HepG2 (cell line): ENCODE measurements around the gene CCDC9B. TPM values are rescaled to one million over a fixed set of nuclear protein-coding genes. Genes with fewer than 3 reads are reported as not detected.

ENCODE experiments used
- ATAC-seq: fragments of 200-7000 bp; cut with Tn5 transposase; 3 replicates; pipeline ENCODE4 v1.9.1; 2020; ENCODE audit warnings: mild to moderate bottlenecking, moderate library complexity
- BruUV-seq: library from RNA; stranded (reverse); fragments of 400-500 nt; replicated peaks from 2 replicates; lab custom pipeline; 2021; lab: Mats Ljungman, UMichigan
- CTCF ChIA-PET: fragments of 300-600 bp; formaldehyde crosslinking; extraction: SDS; loops from one replicate; lab custom pipeline; 2021; ENCODE audit warnings: low total read pairs, inconsistent platforms, low intra/inter-chr PET ratio; lab: Yijun Ruan, JAX
- POLR2A ChIA-PET: fragments of 350-600 bp; sonication (Branson Sonifier 250); formaldehyde crosslinking; loops from one replicate; lab custom pipeline; 2020; ENCODE audit warnings: antibody characterized with exemption, inconsistent platforms; lab: Yijun Ruan, JAX
- DNase-seq: peaks from one replicate; pipeline ENCODE4 v3.0.0-alpha.2; 2015; ENCODE audit warnings: low spot score
- FAIRE-seq: peaks from 3 replicates; lab custom pipeline; 2011; peaks lifted over from hg19 to GRCh38; lab: Jason Lieb, UNC
- H2AFZ ChIP-seq: one replicate; pipeline ENCODE4 v1.6.1; 2011; ENCODE audit warnings: low read length, inconsistent platforms
- H3K27ac ChIP-seq: fragments of 300-600 bp; 3 replicates; pipeline ENCODE4 v1.8.0; 2011; ENCODE audit warnings: mixed run types, mild to moderate bottlenecking, mixed read lengths, low read length, inconsistent platforms; ENCODE audit not compliant: insufficient read depth; ENCODE audit errors: extremely low read length
- H3K27me3 ChIP-seq, 2 experiments: fragments of 200-600 bp in 1 of 2; 2 replicates in 1 of 2; 3 replicates in 1 of 2; pipeline versions ENCODE4 v1.6.0 to v1.8.0; 2011; ENCODE audit warnings: low read length in 2 of 2, mild to moderate bottlenecking in 2 of 2, moderate library complexity in 2 of 2, inconsistent platforms in 1 of 2; ENCODE audit not compliant: insufficient read depth in 2 of 2, control insufficient read depth in 1 of 2
- H3K36me3 ChIP-seq, 2 experiments: fragments of 200-600 bp in 1 of 2; replicated peaks in 1 of 2; 2 replicates in 1 of 2; 3 replicates in 1 of 2; pipeline versions ENCODE4 v1.5.1 to v1.8.0; 2011; ENCODE audit warnings: low read length in 2 of 2, inconsistent platforms in 1 of 2; ENCODE audit not compliant: insufficient read depth in 2 of 2, control insufficient read depth in 1 of 2
- H3K4me1 ChIP-seq: 2 replicates; pipeline ENCODE4 v1.5.1; 2012; ENCODE audit warnings: low read length, inconsistent platforms; ENCODE audit not compliant: insufficient read depth
- H3K4me2 ChIP-seq: 2 replicates; pipeline ENCODE4 v1.6.0; 2011; ENCODE audit warnings: low read depth, low read length, inconsistent platforms
- H3K4me3 ChIP-seq, 3 experiments: fragments of 200-600 bp in 1 of 3; sonication (generic), shearing (Covaris generic) in 1 of 3; replicated peaks in 1 of 3; 2 replicates each; pipeline ENCODE4 v1.5.1; 2011 to 2016; ENCODE audit warnings: low read length in 3 of 3, inconsistent platforms in 2 of 3, low read depth in 2 of 3, mild to moderate bottlenecking in 2 of 3, control low read depth in 1 of 3, mixed read lengths in 1 of 3; ENCODE audit not compliant: insufficient read depth in 1 of 3
- H3K79me2 ChIP-seq: one replicate; pipeline ENCODE4 v1.6.1; 2011; ENCODE audit warnings: low read length, inconsistent platforms; ENCODE audit not compliant: insufficient read depth
- H3K9ac ChIP-seq: 2 replicates; pipeline ENCODE4 v1.6.0; 2011; ENCODE audit warnings: mild to moderate bottlenecking, low read depth, low read length, inconsistent platforms; ENCODE audit not compliant: insufficient read depth
- H3K9me3 ChIP-seq: 2 replicates; pipeline ENCODE4 v1.5.1; 2012; ENCODE audit warnings: mild to moderate bottlenecking, low read length
- H4K20me1 ChIP-seq: 2 replicates; pipeline ENCODE4 v1.6.0; 2011; ENCODE audit warnings: inconsistent platforms, mild to moderate bottlenecking, low read length, moderate library complexity; ENCODE audit not compliant: insufficient read depth
- HNRNPUL1 ChIP-seq: fragments of 200-400 bp; formaldehyde crosslinking; IDR thresholded peaks from 2 replicates; pipeline ENCODE4 v1.6.1; 2017; ENCODE audit warnings: low read depth, mild to moderate bottlenecking, low read length, moderate library complexity
- NFKB2 ChIP-seq: sonication (generic); formaldehyde crosslinking; IDR thresholded peaks from 2 replicates; pipeline ENCODE4 v1.4.0; 2020; ENCODE audit warnings: missing genetic modification reagents, borderline replicate concordance
- POLR2G ChIP-seq: fragments of 200-400 bp; formaldehyde crosslinking; IDR thresholded peaks from 2 replicates; pipeline ENCODE4 v1.6.1; 2018; ENCODE audit warnings: mild to moderate bottlenecking, low read depth, low read length, moderate library complexity
- REL ChIP-seq: sonication (generic); formaldehyde crosslinking; conservative IDR thresholded peaks from 2 replicates; pipeline ENCODE4 v1.8.0; 2022; ENCODE audit warnings: mild to moderate bottlenecking, missing genetic modification reagents, moderate library complexity
- SP140L ChIP-seq: sonication (generic); formaldehyde crosslinking; IDR thresholded peaks from 2 replicates; pipeline ENCODE4 v1.4.0; 2020; ENCODE audit warnings: missing genetic modification reagents, borderline replicate concordance
- SSRP1 ChIP-seq: IDR thresholded peaks from 2 replicates; pipeline ENCODE4 v1.6.1; 2016; ENCODE audit warnings: control low read depth
- ZEB1 ChIP-seq: IDR thresholded peaks from 2 replicates; pipeline ENCODE4 v1.6.1; 2012; ENCODE audit warnings: mild to moderate bottlenecking, low read depth, inconsistent platforms; ENCODE audit not compliant: insufficient replicate concordance
- ZNF597 ChIP-seq: sonication (generic); formaldehyde crosslinking; IDR thresholded peaks from 2 replicates; pipeline ENCODE4 v1.5.0; 2020; ENCODE audit warnings: missing genetic modification reagents
- WGBS: methylation state at CpG from one replicate; pipeline ENCODE4 v1.1.6; 2017; ENCODE audit warnings: low lambda C conversion rate; 5-methylcytosine and 5-hydroxymethylcytosine counted together
- in situ Hi-C: cut with HindIII; loops from 2 replicates; pipeline ENCODE4 v1.10.0; 2017; ENCODE audit warnings: low pct_unique_long_range_greater_than_20kb; ENCODE audit not compliant: extremely low pct_ligation_motif_present
- intact Hi-C: fragments of 100-400 bp; cut with micrococcal nuclease; formaldehyde crosslinking; loops from one replicate; pipeline ENCODE4 v1.10.0; 2022; ENCODE audit not compliant: unreplicated experiment
- polyA plus RNA-seq, 8 experiments: library from polyadenylated mRNA; depleted of rRNA in 3 of 8; stranded (reverse) in 7 of 8; unstranded in 1 of 8; fragments of >200 nt; fragmentation: Illumina TruSeq in 4 of 8; extraction: Trizol in 4 of 8; gene quantifications; 2 replicates each; pipeline versions ENCODE4 v1.2.1 to v1.2.3, GENCODE V29; 2011 to 2016; ENCODE audit warnings: low read depth in 4 of 8, missing spikeins in 1 of 8, mixed read lengths in 1 of 8; ENCODE audit not compliant: insufficient read depth in 1 of 8
- total RNA-seq, 5 experiments: library from RNA; depleted of rRNA; stranded (reverse); fragments of >200 nt; fragmentation: Illumina TruSeq; extraction: Trizol; gene quantifications; 2 replicates each; pipeline ENCODE4 v1.2.3, GENCODE V29; 2016; ENCODE audit warnings: low read depth in 1 of 5
- TF ChIP-seq, protein P1 (sequence below): sonication (generic); formaldehyde crosslinking; IDR thresholded peaks from 2 replicates; pipeline ENCODE4 v1.4.0; 2020; ENCODE audit warnings: missing genetic modification reagents
- TF ChIP-seq, protein P2 (sequence below): sonication (generic); formaldehyde crosslinking; IDR thresholded peaks from 2 replicates; pipeline ENCODE4 v1.5.0; 2020; ENCODE audit warnings: mild to moderate bottlenecking, missing genetic modification reagents

CCDC9B gene
- total and polyA plus RNA-seq, 2 of the 13 experiments (the other 11 are each of a cell fraction or from before 2014, with no cell fraction given) = 0.98 to 1.6 TPM

DNA sequence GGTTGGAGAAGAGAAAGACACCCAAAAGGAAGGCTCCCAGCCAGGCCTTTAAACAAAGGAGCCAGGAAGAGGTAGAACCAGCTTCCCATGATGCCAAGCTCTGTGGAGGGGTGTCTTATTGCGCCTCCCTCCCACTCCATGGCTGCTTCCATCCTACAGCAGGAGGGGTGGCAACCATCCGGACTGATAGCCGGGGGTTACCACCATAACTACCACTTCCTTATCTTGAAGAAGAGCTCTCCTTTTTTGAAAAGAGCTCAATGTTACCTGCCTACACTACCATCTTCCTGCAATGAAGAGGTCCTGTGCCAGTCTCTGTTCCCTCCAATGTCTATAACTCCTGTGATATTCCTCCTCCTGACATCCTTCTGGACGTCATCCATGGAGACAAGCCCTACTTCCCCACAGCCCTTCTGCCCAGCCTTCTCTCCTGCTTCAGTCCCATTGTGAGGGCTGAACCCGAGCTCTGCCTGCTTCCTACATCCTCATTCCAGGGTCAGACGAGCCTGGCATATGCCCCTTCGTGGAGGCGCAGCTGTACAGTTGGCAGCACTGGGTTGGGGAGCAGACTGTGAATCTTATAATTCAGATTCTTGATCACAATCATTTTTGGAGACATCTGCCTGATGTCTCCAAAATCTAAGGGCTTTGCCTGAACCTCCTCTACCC, 8.5 kb downstream of the CCDC9B start:
- no peak overlapping the region for H2AFZ ChIP-seq
- no peaks in the 10 kb centered on the region for H3K27me3 ChIP-seq
- peaks cover 19% of the 10 kb centered on the region for H3K4me1 ChIP-seq
- intact Hi-C loops (no loop called here), in situ Hi-C loops (no loop called here)
- ChIA-PET CTCF (no interaction called here), POLR2A (interaction anchor here (1.4 to 1.8 kb wide), 2 partner anchors 8 to 9 kb away, joined by 3 to 5 read pairs; partner anchors contain the start of genes CCDC9B and INAFM2)
- BruUV-seq = no TSS peak
- no peak for DNase-seq
- no peaks in the 10 kb centered on the region for H3K9me3 ChIP-seq
- WGBS = 67% methylated on average over 8 of the region's 8 CpGs
- no peak overlapping the region for H3K4me3 ChIP-seq
- no peak for ATAC-seq
- H4K20me1 ChIP-seq = no peaks in the 10 kb centered on the region
- no peak for FAIRE-seq
- no peak overlapping the region for H3K27ac ChIP-seq
- H3K36me3 ChIP-seq = no peaks in the 10 kb centered on the region; a peak in 1 of 5 replicates
- H3K4me2 ChIP-seq = no peak overlapping the region
- H3K79me2 ChIP-seq = no peaks in the 10 kb centered on the region
- TF ChIP-seq POLR2G (peak; percentile 35), REL (CRISPR knock-in tag) (no peak)
- H3K9ac ChIP-seq = no peak overlapping the region

DNA sequence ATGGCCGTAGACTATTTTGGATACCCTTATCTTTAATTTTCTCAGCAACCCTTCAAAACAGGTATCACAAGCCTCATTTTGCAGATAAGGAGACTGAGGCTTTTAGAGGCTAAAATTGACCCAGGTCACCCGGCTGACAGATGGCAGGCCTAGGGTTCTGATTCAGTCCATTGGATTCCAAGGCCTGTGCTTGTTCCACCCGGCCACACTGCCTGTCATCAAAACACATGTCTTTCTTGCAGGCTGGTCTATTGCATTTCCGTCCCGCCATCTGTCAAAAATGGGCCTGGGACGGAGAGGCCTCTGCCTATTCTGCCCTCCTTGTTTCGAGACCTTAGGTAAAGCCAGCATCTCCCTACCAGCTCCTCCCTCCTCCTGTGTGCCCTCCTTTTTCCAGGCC, 9.1 kb downstream of the CCDC9B start:
- FAIRE-seq (no peak), DNase-seq (no peak), ATAC-seq (no peak)
- no peak overlapping the region for H3K4me2 ChIP-seq
- H4K20me1 ChIP-seq = no peaks in the 10 kb centered on the region
- no peak overlapping the region for H3K27ac ChIP-seq
- H3K79me2 ChIP-seq = no peaks in the 10 kb centered on the region
- no peak overlapping the region for H3K9ac ChIP-seq
- intact Hi-C loops (no loop called here), in situ Hi-C loops (no loop called here)
- H3K4me3 ChIP-seq = no peak overlapping the region
- no peaks in the 10 kb centered on the region for H3K9me3 ChIP-seq
- ChIA-PET POLR2A (interaction anchor here (1.4 to 1.8 kb wide), 2 partner anchors 8 kb away, joined by 3 to 5 read pairs; partner anchors contain the start of genes CCDC9B and INAFM2), CTCF (no interaction called here)
- WGBS = 81% methylated on average over 5 of the region's 7 CpGs
- H3K36me3 ChIP-seq = no peaks in the 10 kb centered on the region
- no peak overlapping the region for H2AFZ ChIP-seq
- H3K4me1 ChIP-seq = peaks cover 19% of the 10 kb centered on the region
- no peaks in the 10 kb centered on the region for H3K27me3 ChIP-seq
- no TSS peak for BruUV-seq
- TF ChIP-seq ZEB1 = no peak
- TF ChIP-seq, protein P1, sequence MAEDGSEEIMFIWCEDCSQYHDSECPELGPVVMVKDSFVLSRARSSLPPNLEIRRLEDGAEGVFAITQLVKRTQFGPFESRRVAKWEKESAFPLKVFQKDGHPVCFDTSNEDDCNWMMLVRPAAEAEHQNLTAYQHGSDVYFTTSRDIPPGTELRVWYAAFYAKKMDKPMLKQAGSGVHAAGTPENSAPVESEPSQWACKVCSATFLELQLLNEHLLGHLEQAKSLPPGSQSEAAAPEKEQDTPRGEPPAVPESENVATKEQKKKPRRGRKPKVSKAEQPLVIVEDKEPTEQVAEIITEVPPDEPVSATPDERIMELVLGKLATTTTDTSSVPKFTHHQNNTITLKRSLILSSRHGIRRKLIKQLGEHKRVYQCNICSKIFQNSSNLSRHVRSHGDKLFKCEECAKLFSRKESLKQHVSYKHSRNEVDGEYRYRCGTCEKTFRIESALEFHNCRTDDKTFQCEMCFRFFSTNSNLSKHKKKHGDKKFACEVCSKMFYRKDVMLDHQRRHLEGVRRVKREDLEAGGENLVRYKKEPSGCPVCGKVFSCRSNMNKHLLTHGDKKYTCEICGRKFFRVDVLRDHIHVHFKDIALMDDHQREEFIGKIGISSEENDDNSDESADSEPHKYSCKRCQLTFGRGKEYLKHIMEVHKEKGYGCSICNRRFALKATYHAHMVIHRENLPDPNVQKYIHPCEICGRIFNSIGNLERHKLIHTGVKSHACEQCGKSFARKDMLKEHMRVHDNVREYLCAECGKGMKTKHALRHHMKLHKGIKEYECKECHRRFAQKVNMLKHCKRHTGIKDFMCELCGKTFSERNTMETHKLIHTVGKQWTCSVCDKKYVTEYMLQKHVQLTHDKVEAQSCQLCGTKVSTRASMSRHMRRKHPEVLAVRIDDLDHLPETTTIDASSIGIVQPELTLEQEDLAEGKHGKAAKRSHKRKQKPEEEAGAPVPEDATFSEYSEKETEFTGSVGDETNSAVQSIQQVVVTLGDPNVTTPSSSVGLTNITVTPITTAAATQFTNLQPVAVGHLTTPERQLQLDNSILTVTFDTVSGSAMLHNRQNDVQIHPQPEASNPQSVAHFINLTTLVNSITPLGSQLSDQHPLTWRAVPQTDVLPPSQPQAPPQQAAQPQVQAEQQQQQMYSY (CRISPR knock-in tag) = no peak
- TF ChIP-seq SP140L (CRISPR knock-in tag) = no peak
- no peak for TF ChIP-seq NFKB2 (CRISPR knock-in tag)
- TF ChIP-seq, protein P2, sequence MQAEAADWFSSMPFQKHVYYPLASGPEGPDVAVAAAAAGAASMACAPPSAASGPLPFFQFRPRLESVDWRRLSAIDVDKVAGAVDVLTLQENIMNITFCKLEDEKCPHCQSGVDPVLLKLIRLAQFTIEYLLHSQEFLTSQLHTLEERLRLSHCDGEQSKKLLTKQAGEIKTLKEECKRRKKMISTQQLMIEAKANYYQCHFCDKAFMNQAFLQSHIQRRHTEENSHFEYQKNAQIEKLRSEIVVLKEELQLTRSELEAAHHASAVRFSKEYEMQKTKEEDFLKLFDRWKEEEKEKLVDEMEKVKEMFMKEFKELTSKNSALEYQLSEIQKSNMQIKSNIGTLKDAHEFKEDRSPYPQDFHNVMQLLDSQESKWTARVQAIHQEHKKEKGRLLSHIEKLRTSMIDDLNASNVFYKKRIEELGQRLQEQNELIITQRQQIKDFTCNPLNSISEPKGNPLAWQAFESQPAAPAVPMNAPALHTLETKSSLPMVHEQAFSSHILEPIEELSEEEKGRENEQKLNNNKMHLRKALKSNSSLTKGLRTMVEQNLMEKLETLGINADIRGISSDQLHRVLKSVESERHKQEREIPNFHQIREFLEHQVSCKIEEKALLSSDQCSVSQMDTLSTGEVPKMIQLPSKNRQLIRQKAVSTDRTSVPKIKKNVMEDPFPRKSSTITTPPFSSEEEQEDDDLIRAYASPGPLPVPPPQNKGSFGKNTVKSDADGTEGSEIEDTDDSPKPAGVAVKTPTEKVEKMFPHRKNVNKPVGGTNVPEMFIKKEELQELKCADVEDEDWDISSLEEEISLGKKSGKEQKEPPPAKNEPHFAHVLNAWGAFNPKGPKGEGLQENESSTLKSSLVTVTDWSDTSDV (CRISPR knock-in tag) = no peak
- TF ChIP-seq ZNF597 (CRISPR knock-in tag) = no peak
- TF ChIP-seq HNRNPUL1 = no peak
- no peak for TF ChIP-seq SSRP1 (CRISPR knock-in tag)
